SH-SY5Y (cell line): ENCODE results near the gene SORBS2.

Experiments
- GATA2 ChIP-seq: IDR thresholded peaks from 2 replicates; pipeline ENCODE4 v1.6.1; 2011; ENCODE audit warnings: mild to moderate bottlenecking, low read depth, low read length
- GATA3 ChIP-seq: IDR thresholded peaks from 2 replicates; pipeline ENCODE4 v1.6.1; 2011; ENCODE audit warnings: low read depth, mild to moderate bottlenecking, low read length, moderate library complexity

- no peak for TF ChIP-seq GATA2
- no peak for TF ChIP-seq GATA3
Observed at GRCh38 chr4:185736882-185737281, 75.1 kb downstream of the SORBS2 start.
